Thyroid gland (tissue), 4 donors: ENCODE data around the gene DUSP8.

ENCODE experiments used
- POLR2A ChIP-seq, 2 donors: fragments of 450-650 bp; IDR thresholded peaks; one replicate each; pipeline ENCODE4 v1.6.1; 2017; ENCODE audit warnings: antibody characterized with exemption in 2 of 2, mild to moderate bottlenecking in 2 of 2, moderate library complexity in 1 of 2
- TF ChIP-seq, protein P1 (sequence below), 6 experiments: fragments of 200-600 bp in 3 of 6; fragments of 450-650 bp in 3 of 6; sonication (generic) in 3 of 6; IDR thresholded peaks; one replicate each; pipeline ENCODE4 v1.5.1; 2016 to 2019; ENCODE audit warnings: antibody characterized with exemption in 6 of 6, mild to moderate bottlenecking in 2 of 6, inconsistent platforms in 1 of 6, moderate library complexity in 1 of 6

GRCh38 chr11:1540074-1540473 lies 32.0 kb downstream of the DUSP8 start:
- TF ChIP-seq, protein P1, sequence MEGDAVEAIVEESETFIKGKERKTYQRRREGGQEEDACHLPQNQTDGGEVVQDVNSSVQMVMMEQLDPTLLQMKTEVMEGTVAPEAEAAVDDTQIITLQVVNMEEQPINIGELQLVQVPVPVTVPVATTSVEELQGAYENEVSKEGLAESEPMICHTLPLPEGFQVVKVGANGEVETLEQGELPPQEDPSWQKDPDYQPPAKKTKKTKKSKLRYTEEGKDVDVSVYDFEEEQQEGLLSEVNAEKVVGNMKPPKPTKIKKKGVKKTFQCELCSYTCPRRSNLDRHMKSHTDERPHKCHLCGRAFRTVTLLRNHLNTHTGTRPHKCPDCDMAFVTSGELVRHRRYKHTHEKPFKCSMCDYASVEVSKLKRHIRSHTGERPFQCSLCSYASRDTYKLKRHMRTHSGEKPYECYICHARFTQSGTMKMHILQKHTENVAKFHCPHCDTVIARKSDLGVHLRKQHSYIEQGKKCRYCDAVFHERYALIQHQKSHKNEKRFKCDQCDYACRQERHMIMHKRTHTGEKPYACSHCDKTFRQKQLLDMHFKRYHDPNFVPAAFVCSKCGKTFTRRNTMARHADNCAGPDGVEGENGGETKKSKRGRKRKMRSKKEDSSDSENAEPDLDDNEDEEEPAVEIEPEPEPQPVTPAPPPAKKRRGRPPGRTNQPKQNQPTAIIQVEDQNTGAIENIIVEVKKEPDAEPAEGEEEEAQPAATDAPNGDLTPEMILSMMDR (IDR thresholded peaks at IDR 0.05): no peak
- no peak for TF ChIP-seq POLR2A (IDR thresholded peaks at IDR 0.05)
